Measurements from ENCODE around the gene ADGRF3.

Gene ADGRF3, protein sequence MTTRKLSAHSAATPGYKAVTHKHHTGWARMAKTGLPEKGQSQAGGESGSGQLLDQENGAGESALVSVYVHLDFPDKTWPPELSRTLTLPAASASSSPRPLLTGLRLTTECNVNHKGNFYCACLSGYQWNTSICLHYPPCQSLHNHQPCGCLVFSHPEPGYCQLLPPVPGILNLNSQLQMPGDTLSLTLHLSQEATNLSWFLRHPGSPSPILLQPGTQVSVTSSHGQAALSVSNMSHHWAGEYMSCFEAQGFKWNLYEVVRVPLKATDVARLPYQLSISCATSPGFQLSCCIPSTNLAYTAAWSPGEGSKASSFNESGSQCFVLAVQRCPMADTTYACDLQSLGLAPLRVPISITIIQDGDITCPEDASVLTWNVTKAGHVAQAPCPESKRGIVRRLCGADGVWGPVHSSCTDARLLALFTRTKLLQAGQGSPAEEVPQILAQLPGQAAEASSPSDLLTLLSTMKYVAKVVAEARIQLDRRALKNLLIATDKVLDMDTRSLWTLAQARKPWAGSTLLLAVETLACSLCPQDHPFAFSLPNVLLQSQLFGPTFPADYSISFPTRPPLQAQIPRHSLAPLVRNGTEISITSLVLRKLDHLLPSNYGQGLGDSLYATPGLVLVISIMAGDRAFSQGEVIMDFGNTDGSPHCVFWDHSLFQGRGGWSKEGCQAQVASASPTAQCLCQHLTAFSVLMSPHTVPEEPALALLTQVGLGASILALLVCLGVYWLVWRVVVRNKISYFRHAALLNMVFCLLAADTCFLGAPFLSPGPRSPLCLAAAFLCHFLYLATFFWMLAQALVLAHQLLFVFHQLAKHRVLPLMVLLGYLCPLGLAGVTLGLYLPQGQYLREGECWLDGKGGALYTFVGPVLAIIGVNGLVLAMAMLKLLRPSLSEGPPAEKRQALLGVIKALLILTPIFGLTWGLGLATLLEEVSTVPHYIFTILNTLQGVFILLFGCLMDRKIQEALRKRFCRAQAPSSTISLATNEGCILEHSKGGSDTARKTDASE

DNA sequence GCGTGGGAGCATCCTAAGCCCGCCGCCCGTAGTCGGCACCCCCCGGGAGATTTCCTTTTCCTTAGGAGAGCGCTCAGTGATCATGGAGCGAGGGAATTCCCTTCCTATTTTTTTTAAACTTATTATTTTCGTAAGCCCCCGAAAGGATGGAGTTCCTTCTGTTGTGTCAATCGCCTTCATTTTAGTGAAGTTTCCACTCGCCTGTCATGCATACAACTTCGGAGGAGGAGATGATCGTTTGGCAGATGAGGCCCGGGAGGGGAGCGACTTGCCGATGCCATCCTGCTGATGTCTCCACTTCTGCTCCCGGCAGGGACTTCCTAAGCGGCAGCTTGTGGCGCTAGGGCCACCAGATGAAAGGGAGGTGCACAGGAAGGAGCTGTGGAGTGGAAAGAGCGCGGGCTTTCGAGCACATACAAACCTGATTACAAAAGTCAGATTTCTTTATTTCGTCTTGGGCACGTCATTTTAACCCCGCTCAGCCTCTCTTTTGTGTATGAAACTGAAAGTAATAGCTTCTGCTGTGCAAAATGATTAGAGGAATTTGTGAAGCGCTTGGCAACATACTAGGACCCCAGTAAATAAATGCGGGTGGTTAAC is at the start of gene ADGRF3:
Gene ADGRF3 (minus strand): TSS at position 336 of the 600 bp plus-strand sequence. CDS start 555 bp downstream, outside the sequence.
- Histone ChIP-seq H3K36me3 (ENCODE audit: control insufficient read depth, insufficient read depth, low read length) (no peaks in the 10 kb centered on the region), H3K9me3 (ENCODE audit: control insufficient read depth, low read length) (no peaks in the 10 kb centered on the region), H3K79me2 (peaks cover 31% of the 10 kb centered on the region), H3K9ac (peak within 1 kb of the TSS; percentile 47), H3K4me3 (ENCODE audit: low read depth, low read length) (peak within 1 kb of the TSS; percentile 76), H3K27me3 (ENCODE audit: control insufficient read depth, insufficient read depth, low read length) (no peaks in the 10 kb centered on the region), H3K27ac (peak within 1 kb of the TSS; percentile 90), H3K4me2 (ENCODE audit: low read length) (peak within 1 kb of the TSS; percentile 69), H3K4me1 (peaks cover 7% of the 10 kb centered on the region), H2AFZ (peak within 1 kb of the TSS; percentile 97)
- TF ChIP-seq, protein P1, sequence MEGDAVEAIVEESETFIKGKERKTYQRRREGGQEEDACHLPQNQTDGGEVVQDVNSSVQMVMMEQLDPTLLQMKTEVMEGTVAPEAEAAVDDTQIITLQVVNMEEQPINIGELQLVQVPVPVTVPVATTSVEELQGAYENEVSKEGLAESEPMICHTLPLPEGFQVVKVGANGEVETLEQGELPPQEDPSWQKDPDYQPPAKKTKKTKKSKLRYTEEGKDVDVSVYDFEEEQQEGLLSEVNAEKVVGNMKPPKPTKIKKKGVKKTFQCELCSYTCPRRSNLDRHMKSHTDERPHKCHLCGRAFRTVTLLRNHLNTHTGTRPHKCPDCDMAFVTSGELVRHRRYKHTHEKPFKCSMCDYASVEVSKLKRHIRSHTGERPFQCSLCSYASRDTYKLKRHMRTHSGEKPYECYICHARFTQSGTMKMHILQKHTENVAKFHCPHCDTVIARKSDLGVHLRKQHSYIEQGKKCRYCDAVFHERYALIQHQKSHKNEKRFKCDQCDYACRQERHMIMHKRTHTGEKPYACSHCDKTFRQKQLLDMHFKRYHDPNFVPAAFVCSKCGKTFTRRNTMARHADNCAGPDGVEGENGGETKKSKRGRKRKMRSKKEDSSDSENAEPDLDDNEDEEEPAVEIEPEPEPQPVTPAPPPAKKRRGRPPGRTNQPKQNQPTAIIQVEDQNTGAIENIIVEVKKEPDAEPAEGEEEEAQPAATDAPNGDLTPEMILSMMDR (IDR thresholded peaks at IDR 0.05): no peak

DNA sequence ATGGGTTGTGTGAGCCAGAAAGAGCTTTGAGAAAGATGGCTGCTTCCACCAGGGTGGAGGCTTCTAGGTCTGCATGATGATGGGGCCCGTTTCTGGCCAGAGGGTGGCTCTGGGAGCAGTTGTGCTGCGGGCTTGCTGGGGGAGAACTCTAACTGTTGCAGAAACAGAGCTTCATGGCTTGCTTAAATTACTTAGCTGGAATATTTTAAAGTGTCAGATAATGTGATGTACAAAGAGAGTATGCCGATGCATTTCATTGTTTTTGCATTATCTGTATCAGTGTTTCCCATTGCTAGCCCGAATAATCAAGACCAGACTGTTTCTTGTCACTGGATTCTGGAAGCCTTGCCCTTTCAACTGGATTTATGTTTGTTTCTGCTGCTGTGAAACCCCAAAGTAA is 48.8 kb upstream of the ADGRF3 start:
- Histone ChIP-seq H3K27ac (no peak overlapping the region), H3K79me2 (no peaks in the 10 kb centered on the region), H3K4me3 (ENCODE audit: low read depth, low read length) (no peak overlapping the region), H2AFZ (no peak overlapping the region), H3K4me2 (ENCODE audit: low read length) (no peak overlapping the region), H3K36me3 (ENCODE audit: control insufficient read depth, insufficient read depth, low read length) (no peaks in the 10 kb centered on the region), H3K4me1 (peaks cover 15% of the 10 kb centered on the region), H3K9ac (no peak overlapping the region), H3K27me3 (ENCODE audit: control insufficient read depth, insufficient read depth, low read length) (no peaks in the 10 kb centered on the region), H3K9me3 (ENCODE audit: control insufficient read depth, low read length) (no peaks in the 10 kb centered on the region)
- TF ChIP-seq, protein P1 (IDR thresholded peaks at IDR 0.05): no peak

DNA sequence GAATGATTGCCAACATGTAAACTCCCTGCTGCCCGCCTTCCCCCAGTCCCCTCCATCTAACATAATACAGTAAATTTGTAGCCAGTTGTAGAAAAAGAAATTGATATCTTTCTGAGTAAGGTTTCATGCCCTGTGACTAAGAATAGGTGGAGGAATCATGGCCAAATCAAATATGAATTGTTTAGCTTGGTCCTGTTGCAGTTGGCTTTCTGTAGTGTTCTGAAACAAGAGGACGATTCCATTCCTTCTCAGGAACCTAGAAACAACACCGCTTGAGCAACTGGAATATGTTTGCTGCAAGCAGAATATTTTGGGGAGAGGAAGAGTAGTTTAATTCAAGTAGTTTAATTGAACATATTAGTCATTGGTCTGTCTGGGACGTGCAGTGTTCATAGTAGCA is 48.1 kb upstream of the ADGRF3 start:
- no peaks in the 10 kb centered on the region for H3K79me2 ChIP-seq
- no peak overlapping the region for H3K9ac ChIP-seq
- TF ChIP-seq, protein P1 (IDR thresholded peaks at IDR 0.05): no peak
- H3K4me3 ChIP-seq (ENCODE audit: low read depth, low read length): no peak overlapping the region
- H3K27ac ChIP-seq: no peak overlapping the region
- H3K36me3 ChIP-seq (ENCODE audit: control insufficient read depth, insufficient read depth, low read length): no peaks in the 10 kb centered on the region
- no peaks in the 10 kb centered on the region for H3K27me3 ChIP-seq (ENCODE audit: control insufficient read depth, insufficient read depth, low read length)
- H2AFZ ChIP-seq: no peak overlapping the region
- H3K9me3 ChIP-seq (ENCODE audit: control insufficient read depth, low read length): no peaks in the 10 kb centered on the region
- peaks cover 15% of the 10 kb centered on the region for H3K4me1 ChIP-seq
- H3K4me2 ChIP-seq (ENCODE audit: low read length): no peak overlapping the region

DNA sequence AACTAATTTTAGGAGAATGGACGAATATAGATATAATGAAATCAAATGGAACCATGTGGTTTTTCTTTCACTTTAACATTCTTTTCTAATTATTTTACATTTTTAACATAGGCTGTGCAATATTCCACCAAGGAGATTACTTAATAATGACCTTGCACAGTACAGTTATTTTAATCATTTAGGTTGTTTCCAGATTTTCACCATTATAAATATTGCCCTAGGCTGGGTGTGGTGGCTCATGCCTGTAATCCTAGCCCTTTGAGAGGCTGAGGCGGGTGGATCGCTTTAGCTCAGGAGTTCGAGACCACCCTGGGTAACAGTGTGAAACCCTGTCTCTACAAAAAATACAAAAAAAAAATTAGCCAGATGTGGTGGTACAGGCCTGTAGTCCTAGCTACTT is 40.6 kb upstream of the ADGRF3 start:
- Histone ChIP-seq H2AFZ (no peak overlapping the region), H3K9me3 (ENCODE audit: control insufficient read depth, low read length) (no peaks in the 10 kb centered on the region), H3K27me3 (ENCODE audit: control insufficient read depth, insufficient read depth, low read length) (no peaks in the 10 kb centered on the region), H3K79me2 (no peaks in the 10 kb centered on the region), H3K4me2 (ENCODE audit: low read length) (no peak overlapping the region), H3K27ac (no peak overlapping the region), H3K36me3 (ENCODE audit: control insufficient read depth, insufficient read depth, low read length) (no peaks in the 10 kb centered on the region), H3K4me3 (ENCODE audit: low read depth, low read length) (no peak overlapping the region), H3K9ac (no peak overlapping the region), H3K4me1 (no peaks in the 10 kb centered on the region)
- TF ChIP-seq, protein P1 (IDR thresholded peaks at IDR 0.05): no peak
